Iris pigment epithelial cell (primary cell): ENCODE results near the gene SLC7A1.
A peak's percentile ranks its signal among the peaks of the same experiment; 100 is the strongest.

ENCODE experiments used
- DNase-seq: peaks from one replicate; pipeline ENCODE4 v3.0.0-alpha.2; 2011; ENCODE audit warnings: low read depth

The SLC7A1 gene

GRCh38 chr13:29489650-29490560 lies 105.6 kb downstream of the SLC7A1 start:
- DNase-seq = no peak

- DNase-seq = no peak
These were observed 107.7 kb downstream of the SLC7A1 start for GRCh38 chr13:29487466-29488454.

- DNase-seq = no peak
These were observed 108.9 kb downstream of the SLC7A1 start for GRCh38 chr13:29486551-29486950.

- DNase-seq = no peak
These were observed 110.7 kb downstream of the SLC7A1 start for GRCh38 chr13:29484796-29485195.

GRCh38 chr13:29484236-29484635 lies 111.3 kb downstream of the SLC7A1 start:
- DNase-seq = no peak

GRCh38 chr13:29483623-29484022 lies 111.9 kb downstream of the SLC7A1 start:
- no peak for DNase-seq

- DNase-seq = no peak
These were observed 112.3 kb downstream of the SLC7A1 start for GRCh38 chr13:29483211-29483610.

GRCh38 chr13:29482504-29482903 lies 113.0 kb downstream of the SLC7A1 start:
- DNase-seq = no peak

GRCh38 chr13:29481603-29482002 lies 113.9 kb downstream of the SLC7A1 start:
- no peak for DNase-seq

GRCh38 chr13:29480893-29481525 lies 114.5 kb downstream of the SLC7A1 start:
- no peak for DNase-seq

- DNase-seq = no peak
These were observed 115.6 kb downstream of the SLC7A1 start for GRCh38 chr13:29479716-29480492.

- no peak for DNase-seq
These were observed 119.4 kb downstream of the SLC7A1 start for GRCh38 chr13:29476046-29476445.

- peak; percentile 97 for DNase-seq
These were observed 120.5 kb downstream of the SLC7A1 start for GRCh38 chr13:29474991-29475390.

- DNase-seq = no peak
These were observed 122.3 kb downstream of the SLC7A1 start for GRCh38 chr13:29473166-29473565.

GRCh38 chr13:29472332-29472961 lies 123.0 kb downstream of the SLC7A1 start:
- DNase-seq = peak; percentile 62

- DNase-seq = no peak
These were observed 123.9 kb downstream of the SLC7A1 start for GRCh38 chr13:29471551-29471950.

- peak; percentile 59 for DNase-seq
These were observed 129.7 kb downstream of the SLC7A1 start for GRCh38 chr13:29465741-29466293.

GRCh38 chr13:29464105-29464679 lies 131.3 kb downstream of the SLC7A1 start:
- DNase-seq = no peak

GRCh38 chr13:29459813-29460355 lies 135.6 kb downstream of the SLC7A1 start:
- DNase-seq = no peak
